ENCODE results near the gene KRTAP10-9. TPM values are rescaled to one million over a fixed set of nuclear protein-coding genes. Genes with fewer than 3 reads are reported as not detected.
"Not testable (repeated sequence)": the region's sequence is repeated elsewhere in the genome, so short reads cannot be mapped to it uniquely, and the experiment has no call there.

The KRTAP10-9 gene
- polyA plus RNA-seq, 1 of the 3 experiments (the other 2 are of a cell fraction), result not detected

DNA sequence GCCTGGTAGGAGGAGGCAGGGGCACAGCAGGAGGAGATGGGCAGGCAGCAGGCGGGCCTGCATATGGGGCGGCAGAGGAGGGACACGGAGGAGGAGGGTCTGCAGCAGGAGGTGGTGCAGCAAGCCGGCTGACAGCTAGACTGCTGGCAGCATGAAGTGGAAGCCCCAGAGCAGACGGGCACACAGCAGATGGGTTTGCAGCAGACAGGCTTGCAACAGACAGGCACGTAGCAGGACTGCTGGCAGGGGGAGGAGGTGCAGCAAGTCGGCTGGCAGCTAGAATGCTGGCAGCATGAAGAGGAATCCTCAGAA is 47.1 kb upstream of the KRTAP10-9 start:
- no peaks in the 10 kb centered on the region for H3K36me3 ChIP-seq (replicated peaks in 1 of 2; ENCODE audit: control insufficient read depth in 1 of 2, insufficient read depth in 2 of 2, low read length in 1 of 2)
- no peaks in the 10 kb centered on the region for H3K9me3 ChIP-seq
- H3K9me2 ChIP-seq, result no peaks in the 10 kb centered on the region
- no peak overlapping the region for H3K4me2 ChIP-seq
- ChIA-PET POLR2A (no interaction called here), CTCF (interaction anchor here (1.1 kb wide), 2 partner anchors 17 to 213 kb away, joined by 3 to 5 read pairs; no protein-coding TSS in a partner anchor)
- TF ChIP-seq TEAD4 (IDR thresholded peaks at IDR 0.05; ENCODE audit: borderline replicate concordance, insufficient read depth), result no peak
- TF ChIP-seq FOXM1 (IDR thresholded peaks at IDR 0.05; ENCODE audit: low read depth), result no peak
- no peak for TF ChIP-seq TAF1 (IDR thresholded peaks at IDR 0.05; ENCODE audit: borderline replicate concordance, low read depth, low read length)
- TF ChIP-seq RFX5 (IDR thresholded peaks at IDR 0.05; ENCODE audit: low read length), result no peak
- TF ChIP-seq NRF1 (IDR thresholded peaks at IDR 0.05; ENCODE audit: low read depth, low read length), result no peak
- TF ChIP-seq, protein P1, sequence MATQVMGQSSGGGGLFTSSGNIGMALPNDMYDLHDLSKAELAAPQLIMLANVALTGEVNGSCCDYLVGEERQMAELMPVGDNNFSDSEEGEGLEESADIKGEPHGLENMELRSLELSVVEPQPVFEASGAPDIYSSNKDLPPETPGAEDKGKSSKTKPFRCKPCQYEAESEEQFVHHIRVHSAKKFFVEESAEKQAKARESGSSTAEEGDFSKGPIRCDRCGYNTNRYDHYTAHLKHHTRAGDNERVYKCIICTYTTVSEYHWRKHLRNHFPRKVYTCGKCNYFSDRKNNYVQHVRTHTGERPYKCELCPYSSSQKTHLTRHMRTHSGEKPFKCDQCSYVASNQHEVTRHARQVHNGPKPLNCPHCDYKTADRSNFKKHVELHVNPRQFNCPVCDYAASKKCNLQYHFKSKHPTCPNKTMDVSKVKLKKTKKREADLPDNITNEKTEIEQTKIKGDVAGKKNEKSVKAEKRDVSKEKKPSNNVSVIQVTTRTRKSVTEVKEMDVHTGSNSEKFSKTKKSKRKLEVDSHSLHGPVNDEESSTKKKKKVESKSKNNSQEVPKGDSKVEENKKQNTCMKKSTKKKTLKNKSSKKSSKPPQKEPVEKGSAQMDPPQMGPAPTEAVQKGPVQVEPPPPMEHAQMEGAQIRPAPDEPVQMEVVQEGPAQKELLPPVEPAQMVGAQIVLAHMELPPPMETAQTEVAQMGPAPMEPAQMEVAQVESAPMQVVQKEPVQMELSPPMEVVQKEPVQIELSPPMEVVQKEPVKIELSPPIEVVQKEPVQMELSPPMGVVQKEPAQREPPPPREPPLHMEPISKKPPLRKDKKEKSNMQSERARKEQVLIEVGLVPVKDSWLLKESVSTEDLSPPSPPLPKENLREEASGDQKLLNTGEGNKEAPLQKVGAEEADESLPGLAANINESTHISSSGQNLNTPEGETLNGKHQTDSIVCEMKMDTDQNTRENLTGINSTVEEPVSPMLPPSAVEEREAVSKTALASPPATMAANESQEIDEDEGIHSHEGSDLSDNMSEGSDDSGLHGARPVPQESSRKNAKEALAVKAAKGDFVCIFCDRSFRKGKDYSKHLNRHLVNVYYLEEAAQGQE (IDR thresholded peaks at IDR 0.05; ENCODE audit: low read depth, low read length), result no peak
- TF ChIP-seq, protein P2, sequence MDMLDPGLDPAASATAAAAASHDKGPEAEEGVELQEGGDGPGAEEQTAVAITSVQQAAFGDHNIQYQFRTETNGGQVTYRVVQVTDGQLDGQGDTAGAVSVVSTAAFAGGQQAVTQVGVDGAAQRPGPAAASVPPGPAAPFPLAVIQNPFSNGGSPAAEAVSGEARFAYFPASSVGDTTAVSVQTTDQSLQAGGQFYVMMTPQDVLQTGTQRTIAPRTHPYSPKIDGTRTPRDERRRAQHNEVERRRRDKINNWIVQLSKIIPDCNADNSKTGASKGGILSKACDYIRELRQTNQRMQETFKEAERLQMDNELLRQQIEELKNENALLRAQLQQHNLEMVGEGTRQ (IDR thresholded peaks at IDR 0.05; ENCODE audit: borderline replicate concordance, low read depth, low read length), result no peak
- no peak for TF ChIP-seq GABPA (IDR thresholded peaks at IDR 0.05; ENCODE audit: low read depth)
- H3K27me3 ChIP-seq (ENCODE audit: insufficient read depth), result peaks cover 17% of the 10 kb centered on the region; the same call in 1 of the 2 replicates
- WGBS (ENCODE audit: low lambda C conversion rate), result 8% methylated on average over 7 of the region's 7 CpGs
- no peak for DNase-seq
- H3F3A ChIP-seq (replicated peaks; ENCODE audit: insufficient read depth), result no peaks in the 10 kb centered on the region
- H3K4me1 ChIP-seq (ENCODE audit: control insufficient read depth in 1 of 2, insufficient read depth in 2 of 2, low read depth in 1 of 2, low read length in 1 of 2), result peaks cover 0 to 10% of the 10 kb centered on the region in 2 experiments; a peak in 1 of 4 replicates
- no peak overlapping the region for H2AFZ ChIP-seq (ENCODE audit: low read depth)
- no peak overlapping the region for H3K27ac ChIP-seq (ENCODE audit: low read depth in 2 of 2, low read length in 1 of 2)
- H4K20me1 ChIP-seq (ENCODE audit: insufficient read depth), result no peaks in the 10 kb centered on the region
- no peaks in the 10 kb centered on the region for H3K79me2 ChIP-seq (ENCODE audit: insufficient read depth)
- no peak overlapping the region for H3K9ac ChIP-seq
- no peak overlapping the region for H3K4me3 ChIP-seq (ENCODE audit: low read depth in 2 of 2, low read length in 1 of 2)

DNA sequence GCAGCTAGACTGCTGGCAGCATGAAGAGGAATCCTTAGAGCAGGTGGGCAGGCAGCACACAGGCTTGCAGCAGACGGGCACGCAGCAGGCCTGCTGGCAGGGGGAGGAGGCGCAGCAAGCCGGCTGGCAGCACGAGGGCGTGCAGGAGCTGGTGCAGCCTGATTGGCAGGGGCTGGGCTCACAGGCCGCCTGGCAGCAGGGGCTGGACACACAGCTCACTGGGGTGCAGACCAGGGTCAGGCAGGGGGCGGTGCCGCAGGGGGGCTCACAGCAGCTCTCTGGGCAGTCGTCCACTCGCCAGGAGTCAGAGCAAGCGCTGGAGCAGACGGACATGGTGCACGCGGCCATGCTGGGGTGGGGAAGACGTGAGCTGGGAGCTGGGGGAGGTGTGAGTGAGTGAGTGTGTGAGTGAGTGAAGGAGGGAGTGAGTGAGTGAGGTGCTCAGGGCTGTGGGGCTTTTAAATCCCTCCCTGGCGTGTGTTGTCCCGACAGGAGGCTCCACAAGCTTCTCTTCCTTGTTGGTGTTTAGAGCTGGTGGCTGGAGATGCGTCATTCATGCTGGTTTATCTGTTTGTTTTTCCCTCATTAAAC is 46.6 kb upstream of the KRTAP10-9 start, which contains the start of gene KRTAP10-5:
TSS of gene KRTAP10-5 (minus strand) at position 374 of the 591 bp plus-strand sequence. CDS start at position 348, 26 bp downstream.
- H3K9ac ChIP-seq; H3K9me2 ChIP-seq; H3K79me2 ChIP-seq (ENCODE audit: insufficient read depth); H3K4me1 ChIP-seq (ENCODE audit: control insufficient read depth in 1 of 2, insufficient read depth in 2 of 2, low read depth in 1 of 2, low read length in 1 of 2); H3K36me3 ChIP-seq (replicated peaks in 1 of 2; ENCODE audit: control insufficient read depth in 1 of 2, insufficient read depth in 2 of 2, low read length in 1 of 2); H2AFZ ChIP-seq (ENCODE audit: low read depth); POLR2A ChIA-PET; DNase-seq; H3K27ac ChIP-seq (ENCODE audit: low read depth in 2 of 2, low read length in 1 of 2); H3K4me2 ChIP-seq; H3F3A ChIP-seq (replicated peaks; ENCODE audit: insufficient read depth); H4K20me1 ChIP-seq (ENCODE audit: insufficient read depth); H3K9me3 ChIP-seq: not testable (repeated sequence)
- peak within 1 kb of the TSS in 1 of 2 experiments; percentile 8; a peak in 1 of 4 replicates for H3K4me3 ChIP-seq (ENCODE audit: low read depth in 2 of 2, low read length in 1 of 2)
- peaks cover 12% of the 10 kb centered on the region; the same call in 1 of the 2 replicates for H3K27me3 ChIP-seq (ENCODE audit: insufficient read depth)
- WGBS (ENCODE audit: low lambda C conversion rate), result 20% methylated on average over 10 of the region's 19 CpGs
- CTCF ChIA-PET, result interaction anchor here (1.1 kb wide), 2 partner anchors 16 to 213 kb away, joined by 3 to 5 read pairs; no protein-coding TSS in a partner anchor
